ENCODE results near the gene SEMA7A.
A peak's percentile ranks its signal among the peaks of the same experiment; 100 is the strongest.

The SEMA7A gene

GRCh38 chr15:74415966-74416916 lies 17.5 kb downstream of the SEMA7A start:
- no peak for DNase-seq (ENCODE audit: low read depth)

- DNase-seq (ENCODE audit: low read depth), result no peak
These were observed 19.0 kb downstream of the SEMA7A start for GRCh38 chr15:74414603-74415338.

- no peak for DNase-seq (ENCODE audit: low read depth)
These were observed 19.6 kb downstream of the SEMA7A start for GRCh38 chr15:74414081-74414580.

GRCh38 chr15:74413350-74414080 lies 20.2 kb downstream of the SEMA7A start:
- DNase-seq (ENCODE audit: low read depth), result no peak

- no peak for DNase-seq (ENCODE audit: low read depth)
These were observed 21.6 kb downstream of the SEMA7A start for GRCh38 chr15:74412159-74412558.

- DNase-seq (ENCODE audit: low read depth), result no peak
These were observed 22.1 kb downstream of the SEMA7A start for GRCh38 chr15:74411686-74412085.

GRCh38 chr15:74410502-74410901 lies 23.3 kb downstream of the SEMA7A start:
- no peak for DNase-seq (ENCODE audit: low read depth)

GRCh38 chr15:74409225-74409624 lies 24.5 kb downstream of the SEMA7A start:
- DNase-seq (ENCODE audit: low read depth), result no peak

- no peak for DNase-seq (ENCODE audit: low read depth)
These were observed 24.9 kb downstream of the SEMA7A start for GRCh38 chr15:74408815-74409214.

- no peak for DNase-seq (ENCODE audit: low read depth)
These were observed 25.4 kb downstream of the SEMA7A start for GRCh38 chr15:74408385-74408784.

- DNase-seq (ENCODE audit: low read depth), result no peak
These were observed 26.6 kb downstream of the SEMA7A start for GRCh38 chr15:74406992-74407705.

- DNase-seq (ENCODE audit: low read depth), result no peak
These were observed 27.2 kb downstream of the SEMA7A start for GRCh38 chr15:74406517-74406916.

- no peak for DNase-seq (ENCODE audit: low read depth)
These were observed 27.9 kb downstream of the SEMA7A start for GRCh38 chr15:74405823-74406222.

- no peak for DNase-seq (ENCODE audit: low read depth)
These were observed 29.7 kb downstream of the SEMA7A start for GRCh38 chr15:74403991-74404563.

- no peak for DNase-seq (ENCODE audit: low read depth)
These were observed 30.2 kb downstream of the SEMA7A start for GRCh38 chr15:74403588-74403919.

GRCh38 chr15:74402873-74403587 lies 30.7 kb downstream of the SEMA7A start:
- peak; percentile 72 for DNase-seq (ENCODE audit: low read depth)

GRCh38 chr15:74402337-74402841 lies 31.4 kb downstream of the SEMA7A start:
- DNase-seq (ENCODE audit: low read depth), result no peak

- no peak for DNase-seq (ENCODE audit: low read depth)
These were observed 32.6 kb downstream of the SEMA7A start for GRCh38 chr15:74400915-74401757.

GRCh38 chr15:74400313-74400860 lies 33.4 kb downstream of the SEMA7A start:
- DNase-seq (ENCODE audit: low read depth), result no peak
